NCI-H345 treated with DMSO at 0.1 percent for 48 hours (cell line): ENCODE measurements around the gene ACSF2.
"Not testable (repeated sequence)": the region's sequence is repeated elsewhere in the genome, so short reads cannot be mapped to it uniquely, and the experiment has no call there.

Source experiments
- DNase-seq: peaks from one replicate; lab custom pipeline; 2025; ENCODE audit not compliant: unreplicated experiment; lab: John Stamatoyannopoulos, UW

Gene ACSF2

GRCh38 chr17:50407921-50408320 is 18.1 kb upstream of the ACSF2 start:
- DNase-seq: no peak

DNA sequence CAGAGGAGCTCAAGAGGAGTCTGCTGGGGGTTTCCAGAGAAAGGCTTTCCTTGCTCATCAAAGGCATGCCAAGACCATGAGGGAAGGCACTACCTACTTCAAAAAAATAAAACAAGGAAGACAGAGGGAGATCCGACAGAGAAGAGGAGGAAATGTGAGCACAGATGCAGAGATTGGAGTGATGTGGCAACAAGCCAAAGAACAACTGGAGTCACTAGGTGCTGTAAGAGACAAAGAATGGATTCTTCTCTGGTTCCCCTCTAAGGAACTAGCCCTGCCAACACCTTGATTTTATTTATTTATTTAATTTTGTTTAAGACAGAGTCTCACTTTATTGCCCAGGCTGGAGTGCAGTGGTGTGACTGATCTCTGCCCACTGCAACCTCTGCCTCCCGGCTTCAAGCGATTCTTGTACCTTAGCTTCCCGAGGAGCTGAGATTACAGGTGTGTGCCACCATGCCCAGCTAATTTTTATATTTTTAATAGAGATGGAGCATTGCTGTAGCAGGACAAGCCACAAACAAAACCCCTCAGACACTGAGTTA is 13.8 kb upstream of the ACSF2 start:
- no peak for DNase-seq

DNA sequence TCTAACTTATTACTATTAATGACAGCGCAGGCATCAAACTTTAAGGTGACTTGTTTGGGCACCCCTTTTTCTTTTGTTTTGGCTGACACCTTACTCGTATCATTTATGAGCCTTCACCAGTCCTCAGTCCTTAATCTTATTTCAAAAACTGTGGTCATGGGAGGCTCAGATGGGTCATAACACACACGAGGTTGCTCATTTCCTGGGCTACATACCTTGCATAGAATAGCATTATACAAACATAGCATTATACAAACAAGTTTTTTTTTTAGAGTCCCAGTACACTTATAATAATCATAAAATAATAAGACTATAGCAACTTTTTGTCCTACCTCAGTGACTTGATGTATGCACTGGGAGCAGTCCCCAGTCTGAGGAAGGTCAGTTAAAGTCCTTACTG is 11.2 kb upstream of the ACSF2 start:
- no peak for DNase-seq

GRCh38 chr17:50419577-50419976 is 6.4 kb upstream of the ACSF2 start:
- not testable (repeated sequence) for DNase-seq

- no peak for DNase-seq
Observed at GRCh38 chr17:50420419-50421112, 5.5 kb upstream of the ACSF2 start.

DNA sequence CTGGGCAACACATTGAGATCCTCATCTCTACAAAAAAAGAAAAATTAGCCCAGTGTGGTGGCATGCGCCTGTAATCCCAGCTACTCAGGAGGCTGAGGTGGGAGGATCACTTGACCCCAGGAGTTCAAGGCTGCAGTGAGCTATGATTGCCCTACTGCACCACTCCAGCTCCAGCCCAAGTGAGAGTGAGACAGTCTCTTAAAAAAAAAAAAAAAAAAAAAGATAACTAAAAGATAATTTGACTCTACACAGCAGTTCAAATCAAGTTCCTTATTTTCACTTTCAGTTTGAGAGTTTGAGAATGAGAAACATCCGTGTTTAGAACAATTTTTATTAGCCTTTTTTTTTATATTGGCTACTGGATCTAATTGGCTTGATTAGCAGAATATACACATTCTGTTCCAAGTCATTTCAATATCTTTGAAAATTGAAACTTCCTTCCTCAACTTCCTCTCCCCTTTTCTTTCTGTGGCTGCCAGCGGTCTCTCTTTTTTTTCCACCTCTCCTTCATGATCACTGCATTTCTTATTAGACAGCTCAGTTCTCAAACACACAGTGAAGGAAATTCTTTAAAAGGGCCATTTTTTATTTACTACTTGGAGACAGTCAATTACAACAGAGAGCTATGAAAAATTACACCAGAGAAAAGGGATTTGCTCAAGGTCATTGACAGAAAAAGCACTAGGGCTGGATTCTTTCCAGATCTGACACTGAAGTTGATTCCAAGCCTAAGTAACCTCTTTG is 4.5 kb upstream of the ACSF2 start:
- no peak for DNase-seq

DNA sequence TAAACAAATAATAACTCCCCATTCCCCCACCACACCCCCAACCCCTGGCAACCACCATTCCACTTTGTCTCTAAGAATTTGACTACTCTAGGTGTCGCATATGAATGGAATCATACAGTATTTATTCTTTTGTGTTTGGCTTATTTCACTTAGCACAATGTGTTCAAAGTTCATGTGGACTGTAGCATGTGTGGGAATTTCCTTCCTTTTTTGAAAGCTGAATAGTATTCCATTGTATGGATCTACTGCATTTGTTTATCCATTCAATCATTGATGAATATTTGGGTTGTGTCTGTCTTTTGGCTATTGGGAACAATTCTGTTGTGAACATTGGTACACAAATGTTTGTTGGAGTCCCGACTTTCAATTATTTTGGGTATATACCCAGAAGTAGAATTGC is 3.3 kb upstream of the ACSF2 start:
- no peak for DNase-seq

GRCh38 chr17:50423553-50424159 is 2.4 kb upstream of the ACSF2 start:
- DNase-seq: no peak

DNA sequence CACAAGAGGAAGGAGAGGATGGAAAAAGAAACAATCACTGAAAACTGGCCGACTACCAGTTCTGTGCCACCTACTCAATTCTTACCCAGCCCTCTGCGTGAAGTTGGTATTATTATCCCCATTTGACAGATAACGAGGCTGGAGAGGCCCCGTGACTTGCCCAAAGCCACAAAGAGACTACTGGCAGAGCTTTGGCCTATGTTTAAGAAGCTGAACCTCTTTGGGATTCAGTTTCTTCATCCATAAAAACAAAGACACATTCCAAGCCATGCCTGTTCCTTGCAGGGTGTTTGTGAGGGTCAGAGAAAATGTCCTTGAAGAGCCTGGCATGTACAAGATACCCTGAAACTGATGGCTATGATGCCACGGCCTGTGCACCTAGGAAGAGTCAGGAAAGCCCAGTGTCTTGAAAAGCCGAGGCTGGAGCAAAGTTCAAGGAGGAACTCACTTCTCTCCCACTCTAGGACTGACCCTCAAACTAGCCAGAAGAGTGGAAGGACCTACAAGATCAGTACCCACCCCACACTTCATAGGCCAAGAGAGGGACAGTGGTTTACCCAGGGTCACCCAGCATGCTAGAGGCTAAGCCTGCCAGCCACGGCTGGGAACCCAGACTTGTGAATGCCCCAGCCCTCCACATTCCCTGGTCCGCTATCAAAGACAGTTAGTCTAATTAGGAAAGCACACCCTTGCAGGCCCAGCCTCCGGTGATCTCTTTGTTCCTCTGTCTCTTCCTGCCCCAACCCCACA is 1.6 kb upstream of the ACSF2 start:
- no peak for DNase-seq

DNA sequence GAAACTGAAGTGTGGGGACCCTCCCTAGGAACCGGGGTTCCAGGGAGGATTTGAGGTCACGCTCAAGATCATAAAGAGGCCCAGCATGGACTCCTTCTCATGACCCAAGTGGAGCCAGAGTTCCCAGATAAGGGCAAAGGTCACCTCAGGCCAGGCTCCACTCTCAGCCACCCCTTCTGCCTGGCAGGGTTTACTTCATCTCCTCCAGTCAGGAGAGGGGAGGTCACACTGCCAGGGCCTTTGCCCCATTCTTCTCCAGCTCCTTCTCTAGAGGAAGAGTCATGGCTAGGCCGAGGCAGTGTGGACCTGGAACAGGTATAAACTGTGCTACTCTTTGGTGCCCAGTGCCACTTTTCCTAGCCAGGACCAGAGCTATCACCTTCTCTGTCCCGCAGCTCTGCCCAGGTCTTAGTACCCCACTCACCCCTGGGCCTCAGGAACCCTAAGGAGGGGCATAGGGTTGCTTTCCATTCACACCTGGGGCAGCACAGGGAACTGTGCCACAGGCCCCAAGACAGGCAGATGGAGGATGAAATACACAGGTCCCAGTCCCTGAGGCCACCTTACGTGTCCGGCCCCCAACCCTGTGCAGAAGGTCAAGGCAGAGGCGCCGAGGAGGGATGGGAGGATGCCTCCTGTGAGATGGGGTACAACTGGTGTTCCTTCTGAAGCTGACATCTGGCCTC is 879 bp upstream of the ACSF2 start:
- no peak for DNase-seq

DNA sequence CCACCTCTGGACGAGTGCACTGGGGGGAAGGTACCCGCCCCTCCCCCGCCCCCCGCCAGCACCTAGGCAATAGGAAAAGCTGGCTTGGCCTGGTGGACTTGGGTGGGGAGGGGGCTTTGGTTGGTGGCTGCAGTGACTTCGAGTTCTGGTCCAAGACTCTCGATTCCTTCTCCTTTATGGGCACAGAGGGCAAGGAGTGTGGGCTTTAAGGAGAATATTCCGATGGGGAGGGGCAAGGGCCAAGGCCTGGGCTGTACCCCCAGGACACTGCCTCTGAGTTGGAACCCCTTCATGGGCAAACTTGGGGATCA is 409 bp downstream of the ACSF2 start:
- no peak for DNase-seq

DNA sequence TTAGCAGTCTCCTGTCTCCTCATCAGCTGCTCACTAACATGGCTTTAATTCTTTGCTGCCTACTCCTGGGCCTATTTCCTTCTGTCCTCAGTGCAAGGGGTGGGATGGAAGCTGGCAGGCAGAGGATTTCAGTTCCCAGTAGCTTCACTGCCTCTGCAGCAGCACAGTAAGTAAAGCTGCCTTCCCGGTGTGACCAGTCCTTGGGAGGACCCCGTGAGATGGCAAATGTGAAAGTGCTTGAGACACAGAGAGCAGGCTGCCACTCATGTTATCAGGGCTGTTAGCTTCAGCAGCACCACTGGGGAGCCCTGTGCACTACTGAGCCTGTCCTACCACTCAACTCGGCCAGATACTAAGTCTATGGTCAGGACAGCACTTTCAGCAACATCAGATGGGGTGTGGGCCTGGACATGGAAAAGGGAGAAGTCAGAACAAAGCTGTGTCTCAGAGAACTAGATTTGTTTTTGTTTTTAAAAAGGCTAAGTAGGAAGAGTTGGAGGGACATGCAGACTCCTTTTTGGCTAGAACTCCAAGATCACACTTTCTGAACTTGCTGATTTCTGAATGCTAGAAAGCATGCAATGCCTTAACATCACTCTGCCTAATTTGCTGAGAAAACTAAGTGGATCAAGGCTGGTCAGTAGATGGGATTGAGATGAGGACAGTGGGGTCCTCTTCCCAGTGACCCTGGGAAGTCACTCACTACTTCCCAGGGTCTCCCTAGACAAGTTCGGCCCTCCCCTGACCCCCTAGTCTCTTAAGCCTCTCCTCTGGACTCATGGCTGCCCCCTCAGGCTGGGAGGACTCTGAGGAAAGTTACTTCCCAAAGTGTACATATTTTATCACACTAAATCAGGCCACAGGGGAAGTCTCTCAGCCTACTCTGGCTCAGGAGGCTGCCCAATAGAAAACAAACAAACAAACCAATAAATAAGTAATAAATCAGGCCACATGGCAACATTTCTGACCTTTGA is 1.1 kb downstream of the ACSF2 start:
- no peak for DNase-seq

GRCh38 chr17:50428126-50428525 is 2.1 kb downstream of the ACSF2 start:
- not testable (repeated sequence) for DNase-seq

DNA sequence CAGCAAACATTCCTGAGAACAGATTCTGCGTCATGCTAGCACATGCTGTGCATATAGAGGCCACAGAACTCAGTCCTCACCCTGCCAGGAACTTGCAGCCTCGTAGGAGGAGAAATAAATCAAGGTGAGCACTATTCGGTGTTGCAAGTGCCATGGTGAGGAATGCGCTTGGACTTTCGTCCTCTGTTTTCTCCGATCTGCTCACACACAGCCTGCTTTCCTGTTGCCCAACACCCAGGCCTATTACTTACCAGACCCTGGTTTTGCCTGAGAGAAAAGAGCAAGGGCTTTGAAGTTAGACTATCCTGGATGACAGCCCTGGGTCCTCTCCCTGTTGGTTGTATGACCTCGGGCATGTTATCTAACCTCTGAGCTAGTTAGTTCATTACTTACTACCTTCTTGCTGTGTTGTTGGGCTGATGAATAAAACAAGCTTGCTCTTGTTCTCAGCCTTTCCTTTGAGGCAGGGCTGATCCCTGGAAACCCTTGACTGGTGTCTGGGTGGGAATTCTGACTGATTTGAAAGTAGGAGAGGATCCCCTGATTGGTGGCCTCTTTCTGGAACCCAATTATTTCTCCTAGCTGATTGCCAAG is 2.9 kb downstream of the ACSF2 start:
- DNase-seq: no peak

GRCh38 chr17:50429793-50430192 is 3.8 kb downstream of the ACSF2 start:
- DNase-seq: no peak

DNA sequence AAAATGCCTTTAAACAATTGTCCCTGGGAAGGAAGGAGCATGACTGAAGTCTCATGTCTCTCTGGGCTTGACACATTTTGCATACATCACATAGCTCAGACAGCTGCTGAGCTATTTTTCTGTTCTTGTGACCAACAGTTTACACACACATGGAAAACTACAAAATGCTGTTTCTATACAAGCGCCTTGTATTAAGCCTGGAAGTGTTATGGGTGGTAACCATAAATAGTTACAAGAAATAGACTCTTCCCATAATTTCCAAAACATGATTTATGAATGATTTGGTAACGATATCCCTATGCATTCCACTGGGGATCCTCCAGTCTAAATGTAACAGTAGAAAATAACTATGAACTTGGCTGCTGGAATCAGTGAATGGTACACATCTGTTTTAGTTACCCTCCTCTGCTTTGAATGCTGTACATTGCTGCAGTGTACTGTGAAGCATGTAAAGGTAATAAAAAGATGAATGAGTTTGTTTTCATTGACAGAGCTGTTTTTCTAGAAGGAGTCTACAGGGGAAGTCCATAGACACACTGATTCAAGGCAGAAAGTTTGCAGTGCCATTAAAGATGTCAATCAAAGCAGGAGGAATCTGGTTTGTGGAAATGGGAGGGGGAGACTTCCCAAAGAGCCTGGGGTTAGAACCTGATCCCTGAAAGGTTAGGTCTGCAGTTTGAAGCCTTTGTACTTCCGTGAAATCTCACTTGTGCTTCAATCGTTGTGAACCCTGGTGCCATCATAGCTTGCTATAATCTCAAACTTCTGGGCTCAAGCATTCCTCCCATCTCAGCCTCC is 5.0 kb downstream of the ACSF2 start:
- no peak for DNase-seq

- no peak for DNase-seq
Observed at GRCh38 chr17:50432125-50432762, 6.2 kb downstream of the ACSF2 start.

GRCh38 chr17:50437409-50437808 is 11.4 kb downstream of the ACSF2 start:
- no peak for DNase-seq
